PC-3 (cell line): ENCODE results near the gene SCGN. TPM values are rescaled to one million over a fixed set of nuclear protein-coding genes. Genes with fewer than 3 reads are reported as not detected.

Experiments used
- ATAC-seq: fragments of 200-7000 bp; cut with Tn5 transposase; 2 replicates; pipeline ENCODE4 v1.9.1; 2020; ENCODE audit warnings: mild to moderate bottlenecking, moderate library complexity
- BruUV-seq: library from RNA; stranded (reverse); fragments of 400-500 nt; replicated peaks from 2 replicates; lab custom pipeline; 2021; lab: Mats Ljungman, UMichigan
- CTCF ChIA-PET: fragments of 300-600 bp; sonication (Branson Sonifier 250); formaldehyde crosslinking; loops from one replicate; lab custom pipeline; 2022; ENCODE audit warnings: antibody characterized with exemption; lab: Charles Lee
- POLR2A ChIA-PET: fragments of 300-600 bp; sonication (Branson Sonifier 250); formaldehyde crosslinking; loops from one replicate; lab custom pipeline; 2022; ENCODE audit warnings: antibody characterized with exemption; ENCODE audit not compliant: unreplicated experiment; lab: Charles Lee
- DNase-seq: peaks from one replicate; pipeline ENCODE4 v3.0.0-alpha.2; 2015
- H2AFZ ChIP-seq: fragments of 300-600 bp; sonication (generic); 2 replicates; pipeline ENCODE4 v1.6.0; 2016; ENCODE audit warnings: antibody characterized with exemption, low read length
- H3F3A ChIP-seq: fragments of 300-600 bp; sonication (generic); one replicate; pipeline ENCODE4 v1.6.0; 2017; ENCODE audit warnings: antibody characterized with exemption, low read length, control low read depth, mild to moderate bottlenecking; ENCODE audit not compliant: unreplicated experiment
- H3K27ac ChIP-seq: fragments of 300-600 bp; sonication (generic); 2 replicates; pipeline ENCODE4 v1.5.1; 2016; ENCODE audit warnings: mild to moderate bottlenecking, low read length
- H3K27me3 ChIP-seq: fragments of 300-600 bp; sonication (generic); 2 replicates; pipeline ENCODE4 v1.6.1; 2016; ENCODE audit warnings: low read length, mixed read lengths
- H3K36me3 ChIP-seq: fragments of 300-600 bp; sonication (generic); 2 replicates; pipeline ENCODE4 v1.6.1; 2016; ENCODE audit warnings: low read depth, mixed run types, low read length, mixed read lengths
- H3K4me1 ChIP-seq: fragments of 300-600 bp; sonication (generic); 2 replicates; pipeline ENCODE4 v1.5.1; 2016; ENCODE audit warnings: low read length; ENCODE audit not compliant: insufficient read depth
- H3K4me2 ChIP-seq: fragments of 300-600 bp; sonication (generic); 2 replicates; pipeline ENCODE4 v1.6.0; 2016; ENCODE audit warnings: low read length
- H3K4me3 ChIP-seq: fragments of 300-600 bp; sonication (generic); 2 replicates; pipeline ENCODE4 v1.5.1; 2016; ENCODE audit warnings: mild to moderate bottlenecking, low read length, mixed read lengths
- H3K79me2 ChIP-seq: fragments of 300-600 bp; sonication (generic); 2 replicates; pipeline ENCODE4 v1.6.1; 2017; ENCODE audit warnings: low read length, mixed read lengths
- H3K9ac ChIP-seq: fragments of 300-600 bp; sonication (generic); 2 replicates; pipeline ENCODE4 v1.6.0; 2016; ENCODE audit warnings: mild to moderate bottlenecking, low read length
- H3K9me2 ChIP-seq: fragments of 300-600 bp; sonication (generic); replicated peaks from 2 replicates; pipeline ENCODE4 v1.6.1; 2016; ENCODE audit warnings: mixed run types, low read length, mixed read lengths
- H3K9me3 ChIP-seq: fragments of 300-600 bp; sonication (generic); 2 replicates; pipeline ENCODE4 v1.6.1; 2016; ENCODE audit warnings: low read length, mixed read lengths
- H4K20me1 ChIP-seq: fragments of 300-600 bp; sonication (generic); 2 replicates; pipeline ENCODE4 v1.6.1; 2016; ENCODE audit warnings: low read length, mixed read lengths
- CTCF ChIP-seq: fragments of 300-600 bp; sonication (generic); conservative IDR thresholded peaks from 2 replicates; pipeline ENCODE4 v1.5.1; 2017; ENCODE audit warnings: antibody characterized with exemption, low read depth, mild to moderate bottlenecking, low read length
- EZH2 ChIP-seq: fragments of 300-600 bp; sonication (generic); IDR thresholded peaks from one replicate; pipeline ENCODE4 v1.6.1; 2017; ENCODE audit warnings: antibody characterized with exemption, mild to moderate bottlenecking, low read length; ENCODE audit not compliant: unreplicated experiment
- EZH2phosphoT487 ChIP-seq: fragments of 300-600 bp; sonication (generic); IDR thresholded peaks from 2 replicates; pipeline ENCODE4 v1.6.1; 2018; ENCODE audit warnings: mild to moderate bottlenecking, antibody characterized with exemption, low read length, borderline replicate concordance
- intact Hi-C: fragments of 100-400 bp; cut with micrococcal nuclease; formaldehyde crosslinking; loops from 2 replicates; pipeline ENCODE4 v1.9.0; 2023
- total RNA-seq: library from RNA; depleted of rRNA; stranded (reverse); fragments of >200 nt; gene quantifications from 2 replicates; pipeline ENCODE4 v1.2.3, GENCODE V29; 2014

SCGN gene
- total RNA-seq, 1 experiment from 2014 or later, result not detected

DNA sequence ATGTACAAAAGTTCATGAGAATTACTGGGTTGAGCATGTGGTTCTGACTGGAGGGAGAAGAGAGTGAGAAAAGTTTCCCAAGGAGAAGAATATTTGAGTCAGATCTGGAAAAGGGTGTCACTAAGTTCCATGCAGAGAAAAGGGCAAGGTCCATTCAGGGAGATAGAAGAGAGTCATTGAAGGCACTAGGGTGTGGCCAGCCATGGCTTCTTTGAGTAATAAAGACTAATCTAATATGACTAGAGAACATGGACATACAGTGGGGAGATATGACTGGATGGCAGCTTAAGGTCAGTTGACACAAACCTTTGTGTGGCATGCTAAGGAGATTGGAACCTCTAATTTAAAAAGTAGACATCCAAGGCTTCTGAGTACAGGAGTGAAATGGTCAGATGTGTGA, 91.9 kb downstream of the SCGN start:
- intact Hi-C loops, result no loop called here
- POLR2A ChIA-PET, result no interaction called here

DNA sequence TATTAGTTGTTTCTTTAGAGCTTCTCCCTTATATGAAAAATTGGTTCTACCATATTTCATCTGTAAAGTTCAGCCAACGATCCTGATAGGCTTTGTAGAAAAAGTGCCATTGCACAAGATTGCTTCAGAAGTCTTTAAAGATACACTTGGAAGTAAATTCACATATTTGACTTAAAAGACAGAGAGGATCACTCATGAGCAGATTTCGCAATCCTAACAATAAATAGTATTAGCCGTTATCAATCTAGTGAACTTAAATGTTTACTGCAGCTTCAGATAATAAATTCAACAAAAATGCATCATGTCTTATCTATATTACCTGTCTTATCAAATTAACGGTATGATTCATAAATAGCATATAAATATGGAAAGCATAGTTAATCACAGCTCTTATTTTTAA, 93.8 kb downstream of the SCGN start:
- ATAC-seq (no peak), DNase-seq (no peak)
- no peak for TF ChIP-seq EZH2
- no peak for TF ChIP-seq EZH2phosphoT487
- TF ChIP-seq CTCF, result no peak
- Histone ChIP-seq H3K9ac (no peak overlapping the region), H3K4me1 (no peaks in the 10 kb centered on the region), H3K36me3 (no peaks in the 10 kb centered on the region), H3K9me3 (no peaks in the 10 kb centered on the region), H4K20me1 (no peaks in the 10 kb centered on the region), H3K4me2 (no peak overlapping the region), H3K79me2 (no peaks in the 10 kb centered on the region), H3K4me3 (no peak overlapping the region), H3K9me2 (no peaks in the 10 kb centered on the region), H3F3A (no peaks in the 10 kb centered on the region), H3K27me3 (peaks cover 14% of the 10 kb centered on the region), H2AFZ (no peak overlapping the region), H3K27ac (no peak overlapping the region)
- POLR2A ChIA-PET, result no interaction called here
- no TSS peak for BruUV-seq
- CTCF ChIA-PET, result interaction anchor here (0.5 kb wide), 1 partner anchor 51 kb away, joined by 3 read pairs; no protein-coding TSS in a partner anchor
- intact Hi-C loops, result no loop called here

More for the DNA sequence above, 91.9 kb downstream of the SCGN start:
- H3K27me3 ChIP-seq, result peaks cover 12% of the 10 kb centered on the region
- no peak overlapping the region for H3K9ac ChIP-seq
- TF ChIP-seq EZH2phosphoT487 (no peak), EZH2 (no peak), CTCF (no peak)
- no peaks in the 10 kb centered on the region for H3K79me2 ChIP-seq
- no peaks in the 10 kb centered on the region for H3F3A ChIP-seq
- DNase-seq, result no peak
- H3K27ac ChIP-seq, result no peak overlapping the region
- no peak for ATAC-seq
- H3K4me2 ChIP-seq, result no peak overlapping the region
- H3K9me2 ChIP-seq, result no peaks in the 10 kb centered on the region
- no peaks in the 10 kb centered on the region for H3K36me3 ChIP-seq
- no peaks in the 10 kb centered on the region for H3K9me3 ChIP-seq
- no peak overlapping the region for H2AFZ ChIP-seq
- no TSS peak for BruUV-seq
- no peak overlapping the region for H3K4me3 ChIP-seq
- CTCF ChIA-PET, result no interaction called here
- H3K4me1 ChIP-seq, result no peaks in the 10 kb centered on the region
- H4K20me1 ChIP-seq, result no peaks in the 10 kb centered on the region

DNA sequence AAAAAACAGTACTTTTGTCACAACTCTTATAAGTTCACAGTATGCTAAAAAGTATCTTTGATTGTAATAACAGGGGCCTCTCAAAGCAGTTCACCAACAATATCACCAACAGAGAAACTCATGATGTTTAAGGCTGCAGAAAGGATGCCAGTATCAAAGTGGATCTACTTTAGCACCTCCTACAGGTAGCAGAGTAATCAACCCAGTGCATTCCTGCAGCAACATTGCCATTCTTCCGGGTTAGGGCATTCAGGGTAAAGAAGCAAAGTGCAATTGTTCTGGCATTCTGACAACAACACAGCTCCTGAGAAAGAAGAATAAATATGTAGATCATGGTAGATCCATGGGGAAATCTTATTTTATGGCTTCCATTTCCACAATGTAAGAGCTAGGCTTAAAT, 95.0 kb downstream of the SCGN start:
- no peak for TF ChIP-seq EZH2phosphoT487
- peak; percentile 37; the same call in 1 of the 2 replicates for TF ChIP-seq CTCF
- TF ChIP-seq EZH2, result no peak
- Histone ChIP-seq H3F3A (no peaks in the 10 kb centered on the region), H3K27me3 (peaks cover 14% of the 10 kb centered on the region), H3K27ac (no peak overlapping the region), H3K9ac (no peak overlapping the region), H3K4me2 (no peak overlapping the region), H3K4me1 (no peaks in the 10 kb centered on the region), H3K79me2 (no peaks in the 10 kb centered on the region), H2AFZ (no peak overlapping the region), H3K36me3 (no peaks in the 10 kb centered on the region), H3K9me2 (no peaks in the 10 kb centered on the region), H3K9me3 (no peaks in the 10 kb centered on the region), H3K4me3 (no peak overlapping the region), H4K20me1 (no peaks in the 10 kb centered on the region)
- ChIA-PET CTCF (no interaction called here), POLR2A (no interaction called here)
- BruUV-seq, result no TSS peak
- intact Hi-C loops, result no loop called here
- ATAC-seq (no peak), DNase-seq (no peak)
